NCI-H2029 (cell line): ENCODE measurements around the gene HDAC7.

Experiments used
- DNase-seq: peaks from one replicate; lab custom pipeline; 2025; lab: John Stamatoyannopoulos, UW

The HDAC7 gene

DNA sequence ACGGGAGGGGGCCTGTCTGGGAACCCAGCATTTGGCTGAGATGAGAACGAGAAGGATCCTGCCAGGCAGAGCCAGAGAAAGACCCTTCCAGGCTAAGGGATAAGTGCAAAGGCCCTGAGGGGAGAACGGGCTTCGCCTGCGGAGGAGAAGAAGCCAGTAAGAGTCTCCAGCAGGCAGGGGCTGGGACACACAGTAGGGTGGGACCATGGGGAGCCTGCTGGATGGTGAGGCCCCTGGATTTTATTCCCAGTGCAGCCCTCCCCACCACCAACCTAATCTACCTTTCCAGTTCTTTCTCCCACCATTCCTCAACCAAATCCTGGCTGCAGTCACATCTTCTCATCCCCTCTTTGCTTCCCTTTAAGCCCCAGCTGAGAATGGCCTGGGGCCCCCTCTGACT is 73.6 kb downstream of the HDAC7 start:
- no peak for DNase-seq

DNA sequence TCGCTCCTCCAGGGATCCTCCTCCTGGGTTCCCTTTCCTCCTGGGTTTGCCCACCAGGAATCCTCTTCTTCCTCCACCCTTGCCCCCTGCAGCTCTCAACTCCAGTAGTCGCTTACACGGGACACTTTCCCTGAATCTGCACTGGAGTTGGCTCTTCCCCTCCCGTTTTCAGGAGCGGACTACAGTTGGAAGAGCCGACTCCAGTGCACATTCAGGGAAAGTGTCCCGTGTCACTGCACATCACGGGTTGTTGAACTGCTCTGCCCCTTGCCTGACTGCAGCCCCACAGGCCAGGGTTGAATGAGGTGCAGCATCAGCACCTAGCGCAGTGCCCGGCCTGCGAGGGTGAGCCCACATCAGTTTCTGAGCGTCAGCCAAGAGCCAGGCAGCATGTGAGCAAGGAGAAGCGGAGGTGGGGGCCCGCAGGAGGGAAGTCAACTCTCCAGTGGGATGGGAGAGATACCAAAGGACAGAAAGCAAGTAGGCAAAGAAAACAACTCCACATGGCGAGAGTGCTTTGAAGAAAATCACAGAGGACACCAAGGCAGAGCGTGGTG is 74.1 kb downstream of the HDAC7 start:
- DNase-seq: no peak

DNA sequence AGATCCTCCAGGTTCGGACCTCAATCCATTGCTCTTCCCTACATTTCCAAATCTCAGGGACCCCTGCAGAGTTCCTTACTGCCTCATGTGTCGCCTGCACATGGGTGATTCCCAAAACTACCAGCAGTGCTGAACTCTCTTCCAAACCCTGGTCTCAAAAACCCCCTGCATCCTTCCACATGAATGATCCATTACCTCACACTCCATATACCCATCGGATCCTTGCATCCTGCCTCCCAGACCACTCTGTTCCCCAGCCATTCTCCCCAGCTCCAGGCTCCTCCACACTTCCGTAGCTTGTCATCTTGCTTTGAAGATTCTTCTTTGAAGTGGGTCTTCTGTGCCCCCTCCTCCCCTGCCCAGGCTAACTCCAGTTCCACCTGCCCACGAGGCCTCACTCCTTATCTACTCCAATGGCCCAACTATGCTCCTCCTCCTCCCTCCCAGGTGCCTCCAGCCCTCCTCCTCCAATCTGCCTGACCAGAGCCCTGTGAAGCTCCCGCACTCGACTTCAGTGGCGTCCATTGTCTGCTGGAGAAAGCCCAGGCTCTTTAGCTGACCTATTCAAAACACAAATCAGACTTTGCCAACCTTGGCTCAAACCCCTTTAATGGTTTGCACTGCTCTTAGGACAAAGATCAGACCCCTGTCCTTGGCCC is 74.8 kb downstream of the HDAC7 start:
- DNase-seq: no peak

DNA sequence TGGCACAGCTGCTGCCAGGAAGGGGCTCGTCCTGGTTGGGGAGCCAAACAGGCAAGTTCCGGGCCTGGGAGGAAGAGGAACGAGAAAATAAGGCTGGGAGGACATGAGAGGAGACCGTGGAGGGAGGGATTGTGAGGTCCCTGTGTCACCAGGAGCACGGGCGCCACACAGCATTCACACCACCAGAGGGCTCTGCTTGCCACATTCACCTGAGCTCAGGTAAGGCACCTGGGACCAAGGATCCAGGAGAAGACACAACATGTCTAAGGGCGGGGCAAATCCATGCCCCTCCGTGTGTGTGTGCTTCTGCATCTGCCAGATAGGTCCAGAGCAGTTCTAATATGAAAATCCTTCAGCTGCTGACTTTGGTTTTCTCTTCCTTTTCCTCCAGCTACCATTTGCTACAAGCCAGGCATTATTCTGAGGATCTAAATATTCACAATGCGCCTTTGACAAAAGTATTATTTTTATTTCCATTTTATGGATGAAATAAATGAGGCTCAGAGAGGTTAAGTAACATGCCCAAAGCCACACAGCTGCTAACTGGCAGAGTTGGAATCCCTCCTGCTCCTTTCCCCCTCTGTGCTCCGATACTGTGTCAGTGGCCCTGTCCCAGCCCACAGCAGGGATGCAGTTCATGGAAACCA is 75.6 kb downstream of the HDAC7 start:
- peak; percentile 66 for DNase-seq

DNA sequence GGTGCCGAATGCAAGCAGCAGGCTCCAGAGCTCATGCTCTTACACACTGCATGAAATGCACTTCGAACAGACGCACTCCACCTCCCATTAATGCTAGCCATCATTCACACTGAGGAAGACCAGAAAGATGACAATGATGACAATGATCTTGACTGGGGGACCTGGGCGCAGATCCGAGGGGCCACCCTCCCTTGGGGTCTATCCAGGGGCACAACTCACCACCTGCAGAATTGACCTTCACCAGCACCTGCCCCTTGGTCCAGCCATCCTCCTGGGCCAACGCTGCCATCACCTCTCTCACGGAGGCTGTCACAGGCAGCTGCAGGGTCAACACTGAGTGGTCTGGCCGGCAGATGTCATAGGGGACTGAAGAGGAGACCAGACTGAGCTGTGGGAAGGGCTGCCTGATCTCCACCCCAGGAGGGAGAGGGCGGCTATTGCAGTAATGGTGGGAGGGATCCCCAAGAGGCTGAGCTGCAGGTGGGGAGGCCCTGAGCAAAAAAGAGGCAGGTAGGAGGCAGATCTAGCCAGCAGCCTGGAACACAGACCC is 76.3 kb downstream of the HDAC7 start:
- no peak for DNase-seq

DNA sequence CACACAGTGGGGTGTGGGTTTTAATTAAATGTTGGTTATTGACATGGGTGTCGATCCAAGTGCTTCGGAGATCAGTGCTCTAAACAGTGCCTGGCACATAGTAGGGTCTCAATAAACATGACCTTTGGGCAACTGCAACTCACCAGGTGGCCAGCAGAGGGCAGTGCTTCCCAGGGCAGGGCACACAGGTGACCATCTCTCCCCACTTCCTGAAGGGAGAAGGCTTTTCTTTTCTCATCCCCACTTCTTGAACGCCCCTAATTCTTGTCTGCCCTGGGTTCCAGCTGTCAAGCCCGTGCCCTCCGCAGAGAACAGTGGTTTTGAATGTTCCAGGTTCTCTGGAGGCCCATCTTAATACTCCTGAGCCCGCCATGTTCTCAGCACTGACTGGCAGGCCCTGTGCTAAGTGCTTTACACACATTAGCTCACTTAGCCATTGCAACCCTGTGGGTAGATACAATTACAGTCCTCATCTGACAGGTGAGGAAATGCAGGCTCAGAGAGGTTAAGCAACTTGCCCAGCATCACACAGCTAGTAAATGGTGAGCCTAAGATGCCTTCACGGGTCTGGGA is 77.4 kb downstream of the HDAC7 start:
- DNase-seq: no peak

DNA sequence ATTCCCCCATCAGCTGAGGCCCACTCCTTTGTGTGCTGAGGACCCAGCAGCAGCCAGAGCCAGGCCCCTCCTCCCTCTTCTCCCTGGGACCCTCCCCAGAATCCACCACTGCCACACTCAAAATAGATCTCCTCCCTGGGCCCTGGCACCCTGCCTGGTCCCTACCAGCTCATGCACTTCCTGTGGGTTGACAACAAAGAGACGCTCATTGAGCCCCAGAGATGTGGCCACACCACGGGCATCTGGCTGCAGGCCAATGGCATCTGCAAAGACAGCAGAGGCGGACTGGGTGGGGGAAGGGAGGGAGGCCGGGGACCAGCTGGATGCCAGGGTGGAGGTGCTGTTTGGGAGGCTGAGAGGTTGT is 78.4 kb downstream of the HDAC7 start:
- DNase-seq: peak; percentile 98

DNA sequence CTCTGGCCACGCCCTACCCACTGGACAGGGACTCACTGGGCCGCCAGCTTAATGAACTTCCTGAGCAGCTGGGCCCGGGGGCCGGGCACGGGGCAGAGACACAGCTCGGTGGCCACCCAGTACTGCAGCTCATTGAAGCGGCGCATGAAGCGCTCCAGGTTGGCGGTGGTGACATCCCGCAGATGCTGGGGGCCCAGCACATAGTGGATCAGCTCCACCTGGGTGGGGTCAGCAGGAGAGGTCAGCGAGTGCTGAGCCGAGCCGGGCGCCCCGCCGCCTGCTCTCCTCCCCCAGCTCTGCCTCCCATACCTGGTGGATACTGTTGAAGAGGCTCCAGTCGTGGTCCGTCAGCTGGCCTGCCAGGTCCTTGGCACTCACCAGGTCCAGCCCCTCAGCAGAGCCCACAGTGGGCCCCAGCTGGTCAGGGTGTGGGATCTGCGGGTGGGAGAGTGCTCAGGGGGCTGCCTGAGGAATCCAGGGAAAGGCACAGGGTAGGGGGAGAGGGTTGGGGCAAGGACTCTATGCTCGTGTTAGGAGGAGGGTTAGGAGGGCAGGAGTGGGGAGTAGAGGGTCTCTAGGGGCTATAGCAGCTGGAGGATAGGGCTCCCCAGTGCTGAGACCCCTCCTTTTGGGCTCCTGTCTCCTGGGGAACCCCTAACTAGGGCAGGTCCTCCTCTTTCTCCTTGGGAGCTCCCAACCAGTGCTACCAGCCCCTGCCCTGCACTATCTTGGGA is 78.9 kb downstream of the HDAC7 start:
- DNase-seq: no peak

DNA sequence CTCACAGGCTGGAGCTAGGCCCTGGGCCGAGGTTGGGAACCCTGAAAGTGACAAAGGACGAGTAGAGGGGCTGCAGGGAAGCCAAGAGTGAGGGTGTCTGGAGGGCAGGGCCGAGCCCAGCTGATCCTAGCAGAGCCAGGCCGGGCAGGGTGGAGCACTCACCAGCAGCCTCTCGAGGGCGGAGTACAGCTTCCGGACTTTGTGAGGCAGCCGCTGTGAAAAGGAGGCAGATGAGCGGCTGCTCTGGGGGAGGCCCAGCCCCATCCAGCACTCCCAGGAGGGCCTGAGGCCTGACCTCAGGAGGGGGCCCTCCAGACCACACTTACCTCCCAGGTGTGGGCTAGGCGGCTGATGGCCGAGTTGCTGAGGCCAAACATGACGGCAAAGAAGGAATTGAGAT is 79.7 kb downstream of the HDAC7 start:
- no peak for DNase-seq

DNA sequence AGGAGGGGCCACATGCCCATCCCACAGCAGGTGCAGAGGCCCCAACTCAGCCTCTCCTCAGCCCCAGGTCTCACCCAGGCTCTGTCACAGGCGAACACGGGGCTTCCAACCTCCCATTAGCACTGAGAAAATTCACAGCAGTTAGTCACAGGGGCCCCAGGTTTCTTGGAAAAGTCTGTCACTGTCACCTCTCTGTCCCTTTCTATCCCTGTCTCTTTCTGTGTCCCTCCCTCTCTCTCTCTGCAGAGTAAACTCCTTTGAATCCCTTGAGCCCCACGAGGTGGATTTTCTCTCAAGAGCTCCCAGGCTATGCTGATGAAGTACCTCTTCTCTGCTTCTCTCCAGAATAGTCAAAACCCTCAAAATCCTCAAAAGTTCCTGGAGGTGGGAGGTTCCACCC is 80.4 kb downstream of the HDAC7 start:
- no peak for DNase-seq

DNA sequence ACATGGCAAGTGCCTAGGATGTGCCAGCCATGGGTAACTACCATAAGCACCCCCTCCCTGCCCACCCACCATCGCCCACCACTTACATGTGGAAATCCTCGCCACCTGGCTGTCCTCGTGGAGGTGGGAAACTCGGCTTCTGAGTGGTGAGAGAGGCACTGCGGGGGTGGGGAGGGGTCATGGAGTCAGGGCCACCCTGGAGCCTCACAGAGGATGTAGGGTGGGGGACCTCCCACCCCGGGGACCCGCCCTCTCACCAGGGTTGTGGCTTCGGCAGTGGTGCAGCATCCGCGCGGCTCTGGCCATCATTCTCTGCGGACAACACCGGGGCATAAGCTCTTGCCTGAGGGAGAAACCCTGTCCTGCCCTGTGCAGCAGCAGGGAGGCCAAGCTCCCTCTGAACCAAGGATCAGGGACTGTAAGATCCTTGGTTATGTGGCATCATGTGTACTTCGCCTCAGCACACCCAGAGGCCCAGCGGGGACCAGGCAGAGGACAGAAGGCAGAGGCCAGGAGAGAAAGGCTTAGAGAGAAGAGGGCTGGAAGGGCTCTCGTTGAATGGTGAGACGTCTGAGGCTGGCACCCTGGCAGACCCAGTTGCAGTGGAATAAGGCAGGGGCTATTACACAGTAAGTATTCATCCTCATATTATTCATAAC is 81.6 kb downstream of the HDAC7 start:
- no peak for DNase-seq

DNA sequence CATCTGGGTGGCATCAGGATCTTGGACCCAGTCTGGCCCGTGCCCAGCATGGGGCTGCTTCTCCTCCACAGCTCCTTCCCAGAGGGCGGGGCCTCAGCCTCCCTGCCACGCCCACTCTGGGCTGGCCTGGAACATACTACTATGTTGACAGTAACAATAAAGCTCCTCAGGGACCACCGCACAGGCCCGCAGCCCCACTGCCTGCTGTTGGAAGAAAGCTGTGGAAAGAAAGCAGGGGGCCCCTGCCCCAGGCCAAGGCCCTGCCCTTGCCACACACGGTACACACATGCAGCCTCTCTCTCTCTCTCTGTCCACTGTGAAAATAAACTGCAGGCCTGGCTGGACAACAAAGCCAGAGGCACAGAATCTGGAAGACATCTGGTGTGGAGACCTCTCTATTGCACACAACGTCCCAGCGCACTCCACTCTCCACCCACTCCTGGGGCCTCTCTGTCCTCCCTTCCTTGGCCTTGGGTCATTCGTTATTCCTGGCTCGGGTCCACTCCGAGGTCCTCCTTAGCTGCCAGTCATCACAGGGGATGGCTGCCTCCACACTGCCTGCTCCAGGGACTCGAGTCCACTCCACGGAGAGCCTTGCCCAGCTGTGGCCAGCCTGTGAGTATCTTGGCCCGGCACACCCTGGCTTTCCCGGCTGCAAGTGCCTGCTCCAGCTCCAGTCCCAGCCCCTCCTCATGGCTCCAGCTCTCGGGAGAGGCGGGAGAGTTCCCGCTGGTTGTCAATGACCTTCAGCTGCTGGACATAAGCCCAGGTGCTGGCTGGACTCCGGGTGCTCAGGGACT is 82.6 kb downstream of the HDAC7 start:
- no peak for DNase-seq

DNA sequence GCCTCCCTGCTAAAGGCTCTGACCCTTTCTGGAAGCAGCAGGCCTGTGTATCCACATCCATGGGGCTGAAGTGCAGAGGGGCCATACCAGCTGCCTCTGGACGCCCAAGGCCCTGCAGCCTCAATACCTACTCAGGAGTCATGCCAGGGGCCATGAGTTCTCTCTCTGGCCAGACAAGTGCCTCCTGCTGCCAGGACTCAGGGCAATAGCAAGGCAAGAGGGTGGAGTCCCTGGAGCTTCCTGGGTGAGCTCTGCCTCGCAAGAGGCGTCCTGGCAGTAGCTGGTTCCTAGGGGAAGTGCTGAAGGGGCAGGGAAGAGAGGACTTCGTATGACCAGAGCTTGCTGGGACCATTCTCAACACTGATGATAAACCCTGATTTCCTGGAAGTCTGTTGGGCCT is 83.5 kb downstream of the HDAC7 start:
- no peak for DNase-seq

DNA sequence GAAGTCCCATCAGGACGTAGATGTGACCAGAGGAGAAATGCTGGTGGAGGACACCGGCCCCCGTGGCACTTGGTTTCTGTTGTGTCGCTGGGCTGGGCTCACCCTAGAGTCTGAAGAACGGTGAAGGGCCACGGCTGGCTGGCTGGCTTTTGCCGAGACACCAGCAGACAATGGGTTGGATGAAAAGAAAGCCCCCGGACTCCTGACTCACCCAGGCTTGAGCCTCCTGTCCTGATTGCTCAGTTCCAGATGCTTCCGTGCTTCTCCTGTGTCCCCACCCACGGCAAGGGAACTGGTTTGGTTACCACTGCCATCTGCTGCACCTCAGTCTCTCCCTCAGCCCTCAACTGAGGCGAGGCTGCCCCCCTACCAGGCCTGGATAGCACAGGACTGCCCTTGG is 84.1 kb downstream of the HDAC7 start:
- no peak for DNase-seq

DNA sequence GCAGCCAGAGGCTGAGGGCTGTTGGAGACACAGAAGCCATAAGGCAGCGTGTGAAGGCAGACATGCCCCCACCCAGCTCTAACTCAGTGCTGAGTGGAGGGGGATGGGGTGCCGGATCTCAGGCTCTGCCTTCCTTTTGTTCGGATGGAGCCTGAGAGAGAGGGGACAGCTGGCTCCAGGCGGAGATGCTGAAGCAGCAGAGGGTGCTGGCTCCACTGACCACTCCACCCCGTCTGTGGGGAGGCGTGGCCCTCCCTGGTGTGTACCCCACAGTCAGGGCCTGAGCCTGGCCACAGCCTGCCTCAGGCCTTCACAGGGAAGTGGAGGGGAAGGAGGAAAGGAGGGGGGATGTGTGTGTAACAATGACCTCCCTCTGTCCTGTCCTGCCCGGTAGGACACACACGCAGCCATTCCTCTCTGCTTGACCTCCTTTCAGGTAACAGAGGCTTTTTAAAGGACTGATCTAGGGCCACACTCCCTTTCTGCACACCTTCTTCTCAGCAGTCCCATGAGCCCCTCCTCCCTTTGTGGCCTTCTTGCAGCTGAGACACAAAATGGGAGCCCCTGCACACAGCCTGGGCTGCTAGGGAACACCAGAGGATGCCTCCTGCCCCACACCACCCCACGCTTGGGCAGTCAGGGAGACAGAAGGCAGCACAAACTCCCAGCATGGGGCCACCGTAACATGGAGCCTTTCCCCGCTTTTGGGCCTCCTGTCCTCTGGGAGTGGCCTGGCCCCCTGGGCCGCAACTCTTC is 84.8 kb downstream of the HDAC7 start:
- DNase-seq: no peak

DNA sequence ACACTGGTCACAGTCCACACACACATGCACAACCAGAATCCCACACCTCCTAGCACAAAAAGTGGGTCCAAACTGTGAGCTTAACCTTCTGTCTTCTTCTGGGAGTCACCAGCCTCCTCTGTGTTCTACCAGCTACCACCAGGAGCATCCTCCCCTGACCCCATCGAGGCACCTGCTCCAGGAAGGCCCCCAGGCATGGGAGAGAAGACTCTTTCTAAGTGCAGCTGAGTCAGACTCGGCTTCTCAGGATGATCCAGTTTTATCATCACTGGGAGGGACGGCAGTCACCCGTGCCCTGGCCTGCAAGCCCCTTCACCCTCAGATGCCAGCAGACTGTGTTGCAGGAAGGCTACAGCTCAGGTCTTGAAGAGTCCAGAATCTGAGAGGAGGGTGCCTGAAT is 86.6 kb downstream of the HDAC7 start:
- no peak for DNase-seq
